H9 (cell line): Measurements from ENCODE around the gene KRTAP10-4. TPM values are rescaled to one million over a fixed set of nuclear protein-coding genes. Genes with fewer than 3 reads are reported as not detected.

Experiments
- DNase-seq: peaks from one replicate; pipeline ENCODE4 v3.0.0-alpha.2; 2017
- H2AFZ ChIP-seq: one replicate; pipeline ENCODE4 v1.6.1; 2013; ENCODE audit warnings: mild to moderate bottlenecking, low read length, control low read depth, moderate library complexity
- H2AK5ac ChIP-seq: 2 replicates; pipeline ENCODE4 v1.6.1; 2013; ENCODE audit warnings: low read length, control low read depth, mixed read lengths; ENCODE audit not compliant: insufficient read length
- H2BK120ac ChIP-seq: one replicate; pipeline ENCODE4 v1.6.1; 2013; ENCODE audit warnings: low read depth, mild to moderate bottlenecking, low read length, control low read depth, inconsistent platforms; ENCODE audit not compliant: poor library complexity, severe bottlenecking
- H2BK12ac ChIP-seq: 2 replicates; pipeline ENCODE4 v1.6.1; 2013; ENCODE audit warnings: low read length, control low read depth, mixed read lengths, low read depth; ENCODE audit not compliant: insufficient read length
- H2BK15ac ChIP-seq: 2 replicates; pipeline ENCODE4 v1.6.1; 2013; ENCODE audit warnings: low read depth, low read length, control low read depth
- H2BK20ac ChIP-seq: one replicate; pipeline ENCODE4 v1.6.1; 2013; ENCODE audit warnings: low read depth, mild to moderate bottlenecking, low read length, control low read depth, inconsistent platforms; ENCODE audit not compliant: poor library complexity, severe bottlenecking
- H2BK5ac ChIP-seq: 2 replicates; pipeline ENCODE4 v1.6.1; 2013; ENCODE audit warnings: low read length, control low read depth, mixed read lengths; ENCODE audit not compliant: insufficient read length
- H3K14ac ChIP-seq: 2 replicates; pipeline ENCODE4 v1.6.1; 2013; ENCODE audit warnings: low read length, control low read depth; ENCODE audit not compliant: insufficient read depth
- H3K18ac ChIP-seq: 2 replicates; pipeline ENCODE4 v1.6.1; 2013; ENCODE audit warnings: low read depth, mild to moderate bottlenecking, mixed read lengths, low read length, control low read depth; ENCODE audit not compliant: insufficient read length
- H3K23ac ChIP-seq: 2 replicates; pipeline ENCODE4 v1.6.1; 2013; ENCODE audit warnings: low read length, control low read depth, mixed read lengths, low read depth; ENCODE audit not compliant: insufficient read length
- H3K23me2 ChIP-seq: 2 replicates; pipeline ENCODE4 v1.6.1; 2013; ENCODE audit warnings: low read depth, mild to moderate bottlenecking, mixed read lengths, low read length, control low read depth; ENCODE audit not compliant: insufficient read length, poor library complexity, severe bottlenecking
- H3K27ac ChIP-seq: 2 replicates; pipeline ENCODE4 v1.5.1; 2013; ENCODE audit warnings: low read length, control low read depth, mixed read lengths, low read depth; ENCODE audit not compliant: insufficient read length
- H3K27me3 ChIP-seq: 2 replicates; pipeline ENCODE4 v1.6.1; 2013; ENCODE audit warnings: low read length, control low read depth, inconsistent platforms; ENCODE audit not compliant: insufficient read depth
- H3K4ac ChIP-seq: 2 replicates; pipeline ENCODE4 v1.6.1; 2013; ENCODE audit warnings: low read depth, mild to moderate bottlenecking, control low read depth, inconsistent platforms, low read length, moderate library complexity
- H3K4me1 ChIP-seq: 2 replicates; pipeline ENCODE4 v1.6.1; 2013; ENCODE audit warnings: low read length, control low read depth, inconsistent platforms; ENCODE audit not compliant: insufficient read depth
- H3K4me2 ChIP-seq: 2 replicates; pipeline ENCODE4 v1.6.1; 2013; ENCODE audit warnings: low read length, control low read depth, mixed read lengths; ENCODE audit not compliant: insufficient read length, insufficient read depth
- H3K56ac ChIP-seq: 2 replicates; pipeline ENCODE4 v1.6.1; 2013; ENCODE audit warnings: low read depth, mild to moderate bottlenecking, mixed read lengths, low read length, control low read depth; ENCODE audit not compliant: insufficient read length
- H3K79me1 ChIP-seq: 2 replicates; pipeline ENCODE4 v1.6.1; 2013; ENCODE audit warnings: low read depth, mild to moderate bottlenecking, moderate library complexity, low read length, control low read depth, inconsistent platforms; ENCODE audit not compliant: insufficient read depth, poor library complexity, severe bottlenecking
- H3K79me2 ChIP-seq: 2 replicates; pipeline ENCODE4 v1.6.1; 2013; ENCODE audit warnings: low read length, control low read depth, inconsistent platforms; ENCODE audit not compliant: insufficient read depth
- H3K9ac ChIP-seq: 2 replicates; pipeline ENCODE4 v1.6.1; 2013; ENCODE audit warnings: low read length, control low read depth, mixed read lengths; ENCODE audit not compliant: insufficient read length; ENCODE audit errors: extremely low read depth
- H3K9me3 ChIP-seq: one replicate; pipeline ENCODE4 v1.6.1; 2013; ENCODE audit warnings: low read depth, low read length, inconsistent platforms; ENCODE audit not compliant: control insufficient read depth
- H3T11ph ChIP-seq: one replicate; pipeline ENCODE4 v1.6.1; 2013; ENCODE audit warnings: mild to moderate bottlenecking, low read length, control low read depth, inconsistent platforms
- H4K20me1 ChIP-seq: one replicate; pipeline ENCODE4 v1.6.1; 2013; ENCODE audit not compliant: control insufficient read depth, insufficient read length, insufficient read depth
- H4K5ac ChIP-seq: 2 replicates; pipeline ENCODE4 v1.6.1; 2013; ENCODE audit warnings: low read depth, mild to moderate bottlenecking, mixed read lengths, low read length, control low read depth; ENCODE audit not compliant: insufficient read length
- H4K8ac ChIP-seq: replicated peaks from 2 replicates; pipeline ENCODE4 v1.6.1; 2013; ENCODE audit warnings: low read length, control low read depth, mixed read lengths, low read depth; ENCODE audit not compliant: insufficient read length
- H4K91ac ChIP-seq: 2 replicates; pipeline ENCODE4 v1.6.1; 2013; ENCODE audit warnings: low read depth, mild to moderate bottlenecking, moderate library complexity, mixed read lengths, low read length, control low read depth; ENCODE audit not compliant: insufficient read length
- H3K27ac Mint-ChIP-seq, 3 experiments: 2 replicates in 2 of 3; 3 replicates in 1 of 3; pipeline ENCODE4 v1.8.0; 2020 to 2021; ENCODE audit warnings: mixed read lengths in 3 of 3, mild to moderate bottlenecking in 1 of 3, moderate library complexity in 1 of 3
- H3K27me3 Mint-ChIP-seq: 2 replicates; pipeline ENCODE4 v1.8.0; 2021; ENCODE audit warnings: low read depth, mild to moderate bottlenecking, moderate library complexity, mixed read lengths
- H3K36me3 Mint-ChIP-seq, 3 experiments: 2 replicates in 2 of 3; 3 replicates in 1 of 3; pipeline ENCODE4 v1.8.0; 2020 to 2021; ENCODE audit warnings: low read depth in 3 of 3, mixed read lengths in 3 of 3; ENCODE audit not compliant: insufficient read depth in 1 of 3
- H3K4me1 Mint-ChIP-seq, 2 experiments: 2 replicates each; pipeline ENCODE4 v1.8.0; 2020; ENCODE audit warnings: mixed read lengths in 2 of 2
- H3K4me3 Mint-ChIP-seq, 2 experiments: 2 replicates in 1 of 2; 3 replicates in 1 of 2; pipeline ENCODE4 v1.8.0; 2020 to 2021; ENCODE audit warnings: mild to moderate bottlenecking in 2 of 2, mixed read lengths in 2 of 2, moderate library complexity in 1 of 2
- H3K9me3 Mint-ChIP-seq, 2 experiments: 2 replicates in 1 of 2; 3 replicates in 1 of 2; pipeline ENCODE4 v1.8.0; 2020; ENCODE audit warnings: mild to moderate bottlenecking in 2 of 2, mixed read lengths in 2 of 2, moderate library complexity in 1 of 2
- CTCF ChIP-seq: fragments of 200-600 bp; sonication (generic); conservative IDR thresholded peaks from 3 replicates; pipeline ENCODE4 v1.8.0; 2021; ENCODE audit warnings: antibody characterized with exemption, mild to moderate bottlenecking
- WGBS: extraction: QIAGEN DNeasy Blood & Tissue Kit; methylation state at CpG from one replicate; pipeline ENCODE4 v1.1.7; 2013; ENCODE audit warnings: missing lambda C conversion rate, low lambda C conversion rate, mixed read lengths; ENCODE audit not compliant: insufficient read length; ENCODE audit errors: extremely low coverage; 5-methylcytosine and 5-hydroxymethylcytosine counted together
- total RNA-seq: library from RNA; stranded (reverse); gene quantifications from 2 replicates; pipeline ENCODE4 v1.2.1, GENCODE V29; 2021

KRTAP10-4 gene
- total RNA-seq, 1 experiment from 2014 or later, result not detected

GRCh38 chr21:44589094-44589493, 15.6 kb downstream of the KRTAP10-4 start:
- H4K91ac ChIP-seq, result no peak overlapping the region
- no peak overlapping the region for H3K23ac ChIP-seq
- no peak overlapping the region for H3K4ac ChIP-seq
- H3K27ac ChIP-seq, result no peak overlapping the region
- H3K79me1 ChIP-seq, result no peaks in the 10 kb centered on the region
- no peak overlapping the region for H2BK120ac ChIP-seq
- Mint-ChIP-seq H3K27ac (no peak overlapping the region), H3K36me3 (no peaks in the 10 kb centered on the region), H3K27me3 (peaks cover 7% of the 10 kb centered on the region; the same call in 1 of the 2 replicates), H3K4me3 (no peak overlapping the region), H3K9me3 (peaks cover 0 to 3% of the 10 kb centered on the region in 2 experiments; a peak in 2 of 5 replicates), H3K4me1 (peaks cover 26 to 27% of the 10 kb centered on the region in 2 experiments)
- no peak overlapping the region for H2BK15ac ChIP-seq
- no peak overlapping the region for H3K9ac ChIP-seq
- no peak overlapping the region for H4K5ac ChIP-seq
- no peak overlapping the region for H4K8ac ChIP-seq
- H3K27me3 ChIP-seq, result no peaks in the 10 kb centered on the region
- H3K79me2 ChIP-seq, result no peaks in the 10 kb centered on the region
- no peak overlapping the region for H2AK5ac ChIP-seq
- no peaks in the 10 kb centered on the region for H4K20me1 ChIP-seq
- H3K9me3 ChIP-seq, result no peaks in the 10 kb centered on the region
- H3K4me1 ChIP-seq, result no peaks in the 10 kb centered on the region; the same call in 1 of the 2 replicates
- no peak overlapping the region for H2BK5ac ChIP-seq
- no peak overlapping the region for H2BK20ac ChIP-seq
- no peak for DNase-seq
- H3K18ac ChIP-seq, result no peak overlapping the region
- H2AFZ ChIP-seq, result no peak overlapping the region
- H3T11ph ChIP-seq, result no peak overlapping the region
- H2BK12ac ChIP-seq, result no peak overlapping the region
- no peak overlapping the region for H3K4me2 ChIP-seq
- H3K14ac ChIP-seq, result no peak overlapping the region
- no CpG with 5 or more reads among the region's 2 CpGs for WGBS
- H3K56ac ChIP-seq, result no peak overlapping the region
- TF ChIP-seq CTCF, result no peak
- H3K23me2 ChIP-seq, result no peaks in the 10 kb centered on the region
